ENCODE results near the gene ALOX15B.
A peak's percentile ranks its signal among the peaks of the same experiment; 100 is the strongest.

The ALOX15B gene

DNA sequence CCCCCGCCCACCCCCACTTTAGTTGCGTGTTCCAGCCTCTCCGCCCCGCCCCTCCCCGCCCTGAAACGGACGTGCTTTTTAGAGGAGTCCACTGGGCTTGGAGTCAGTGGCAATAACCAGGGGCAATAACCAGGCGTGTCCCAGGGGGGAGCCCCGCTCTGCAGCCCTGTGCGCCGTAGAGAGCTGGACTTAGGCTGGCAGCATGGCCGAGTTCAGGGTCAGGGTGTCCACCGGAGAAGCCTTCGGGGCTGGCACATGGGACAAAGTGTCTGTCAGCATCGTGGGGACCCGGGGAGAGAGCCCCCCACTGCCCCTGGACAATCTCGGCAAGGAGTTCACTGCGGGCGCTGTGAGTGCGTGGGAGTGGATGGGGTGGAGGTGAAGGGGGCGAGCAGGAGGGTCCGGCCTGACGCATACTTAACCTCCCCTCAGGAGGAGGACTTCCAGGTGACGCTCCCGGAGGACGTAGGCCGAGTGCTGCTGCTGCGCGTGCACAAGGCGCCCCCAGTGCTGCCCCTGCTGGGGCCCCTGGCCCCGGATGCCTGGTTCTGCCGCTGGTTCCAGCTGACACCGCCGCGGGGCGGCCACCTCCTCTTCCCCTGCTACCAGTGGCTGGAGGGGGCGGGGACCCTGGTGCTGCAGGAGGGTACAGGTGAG is at the start of gene ALOX15B:
Gene ALOX15B (plus strand): TSS at position 106 of the 657 bp plus-strand sequence. CDS start 97 bp downstream, at position 203.
- no peak for DNase-seq

GRCh38 chr17:7989781-7990655 is 48.8 kb upstream of the ALOX15B start:
- peak; percentile 21 for DNase-seq

DNA sequence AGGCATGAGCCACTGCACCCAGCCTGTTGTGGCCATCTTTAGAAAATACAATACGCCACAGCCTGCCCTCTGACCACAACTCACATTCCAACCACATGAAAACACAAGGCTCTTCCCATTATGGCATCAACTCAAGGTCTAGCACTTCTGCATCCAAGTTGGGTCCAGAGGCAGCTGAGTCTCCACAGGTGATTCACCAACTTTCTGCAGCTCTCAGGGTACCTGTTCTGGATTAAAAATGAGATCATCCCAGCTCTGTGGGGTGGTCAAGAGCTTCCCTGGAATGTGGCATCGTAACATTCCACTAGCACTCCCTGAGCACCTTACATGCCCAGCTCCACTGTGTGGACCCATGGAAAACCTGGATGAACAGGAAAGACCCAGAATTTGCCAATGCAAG is 46.3 kb upstream of the ALOX15B start:
- DNase-seq, result peak; percentile 42

- no peak for DNase-seq
Measured at GRCh38 chr17:7992924-7993323, 45.9 kb upstream of the ALOX15B start.

DNA sequence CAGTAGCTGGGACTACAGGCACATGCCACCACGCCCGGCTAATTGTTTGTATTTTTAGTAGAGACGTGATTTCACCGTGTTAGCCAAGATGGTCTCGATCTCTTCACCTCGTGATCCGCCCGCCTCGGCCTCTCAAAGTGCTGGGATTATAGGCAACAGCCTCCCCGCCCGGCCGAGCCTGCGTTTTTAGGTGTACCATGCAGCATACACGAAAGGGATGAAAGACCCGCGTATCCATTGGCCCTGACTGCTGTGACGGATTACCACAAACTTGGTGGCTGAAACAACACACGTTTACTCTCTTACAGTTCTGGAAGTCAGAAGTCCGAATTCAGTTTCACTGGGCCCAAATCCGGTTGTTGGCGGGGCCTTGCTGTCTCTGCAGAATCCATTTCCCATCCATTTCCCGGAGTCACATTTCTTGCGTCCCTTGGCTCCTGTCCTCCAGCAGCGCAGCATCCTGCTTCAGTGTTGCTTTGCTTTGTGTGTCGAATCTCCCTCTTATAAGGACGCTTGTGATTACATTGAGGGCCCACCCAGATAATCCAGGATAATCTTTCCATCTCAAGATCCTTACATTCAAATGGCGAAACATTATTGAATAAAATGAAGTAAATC is 44.8 kb upstream of the ALOX15B start:
- DNase-seq, result no peak

DNA sequence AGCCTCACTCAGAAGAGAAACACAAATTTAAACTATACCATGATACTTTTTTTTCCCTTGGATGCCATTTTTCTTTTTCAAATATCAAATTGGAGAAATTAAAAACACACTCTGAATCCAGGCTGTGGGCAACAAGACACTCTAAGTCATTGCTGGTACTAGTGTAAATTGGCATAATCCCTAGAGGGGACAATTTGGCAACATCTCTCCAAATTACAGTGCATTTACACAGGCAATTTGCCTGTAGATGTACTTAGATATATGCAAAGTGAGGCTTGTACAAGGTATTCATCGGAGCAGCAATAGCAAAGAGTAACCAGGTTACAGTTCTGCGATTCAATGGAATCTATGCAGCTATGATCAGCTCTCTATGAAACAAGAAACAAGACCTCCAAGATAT is 43.1 kb upstream of the ALOX15B start:
- no peak for DNase-seq

- peak; percentile 29 for DNase-seq
Measured at GRCh38 chr17:7997186-7997585, 41.7 kb upstream of the ALOX15B start.

- no peak for DNase-seq
Measured at GRCh38 chr17:8001976-8002720, 36.7 kb upstream of the ALOX15B start, which contains the start of gene GUCY2D. Gene GUCY2D, plus strand, starts transcription at chr17:8002615. Its CDS starts 433 bp downstream, at chr17:8003048.

DNA sequence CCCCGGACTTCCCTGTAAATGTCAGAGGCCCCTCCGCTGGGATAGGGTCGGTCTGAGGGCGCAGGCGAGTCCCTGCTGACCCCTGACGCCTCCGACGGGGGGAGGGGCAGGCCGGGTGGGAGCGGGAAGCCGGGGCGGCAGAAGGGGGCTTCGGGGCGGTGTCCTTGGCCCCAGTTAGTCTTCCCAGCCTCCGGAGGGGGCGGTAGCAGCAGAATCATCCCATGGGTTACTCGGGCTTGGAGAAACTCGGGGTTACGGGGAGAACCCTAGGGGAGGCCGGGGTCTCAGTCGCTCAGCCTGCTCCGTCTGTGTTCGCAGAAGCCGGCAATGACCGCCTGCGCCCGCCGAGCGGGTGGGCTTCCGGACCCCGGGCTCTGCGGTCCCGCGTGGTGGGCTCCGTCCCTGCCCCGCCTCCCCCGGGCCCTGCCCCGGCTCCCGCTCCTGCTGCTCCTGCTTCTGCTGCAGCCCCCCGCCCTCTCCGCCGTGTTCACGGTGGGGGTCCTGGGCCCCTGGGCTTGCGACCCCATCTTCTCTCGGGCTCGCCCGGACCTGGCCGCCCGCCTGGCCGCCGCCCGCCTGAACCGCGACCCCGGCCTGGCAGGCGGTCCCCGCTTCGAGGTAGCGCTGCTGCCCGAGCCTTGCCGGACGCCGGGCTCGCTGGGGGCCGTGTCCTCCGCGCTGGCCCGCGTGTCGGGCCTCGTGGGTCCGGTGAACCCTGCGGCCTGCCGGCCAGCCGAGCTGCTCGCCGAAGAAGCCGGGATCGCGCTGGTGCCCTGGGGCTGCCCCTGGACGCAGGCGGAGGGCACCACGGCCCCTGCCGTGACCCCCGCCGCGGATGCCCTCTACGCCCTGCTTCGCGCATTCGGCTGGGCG is 35.9 kb upstream of the ALOX15B start:
- DNase-seq, result no peak

- DNase-seq, result no peak
Measured at GRCh38 chr17:8003594-8004181, 35.2 kb upstream of the ALOX15B start.

GRCh38 chr17:8004899-8005298 is 34.0 kb upstream of the ALOX15B start:
- DNase-seq, result peak; percentile 59

GRCh38 chr17:8005357-8005756 is 33.5 kb upstream of the ALOX15B start:
- DNase-seq, result peak; percentile 7

GRCh38 chr17:8005967-8006730 is 32.7 kb upstream of the ALOX15B start:
- no peak for DNase-seq

- DNase-seq, result no peak
Measured at GRCh38 chr17:8006836-8007680, 31.8 kb upstream of the ALOX15B start.

DNA sequence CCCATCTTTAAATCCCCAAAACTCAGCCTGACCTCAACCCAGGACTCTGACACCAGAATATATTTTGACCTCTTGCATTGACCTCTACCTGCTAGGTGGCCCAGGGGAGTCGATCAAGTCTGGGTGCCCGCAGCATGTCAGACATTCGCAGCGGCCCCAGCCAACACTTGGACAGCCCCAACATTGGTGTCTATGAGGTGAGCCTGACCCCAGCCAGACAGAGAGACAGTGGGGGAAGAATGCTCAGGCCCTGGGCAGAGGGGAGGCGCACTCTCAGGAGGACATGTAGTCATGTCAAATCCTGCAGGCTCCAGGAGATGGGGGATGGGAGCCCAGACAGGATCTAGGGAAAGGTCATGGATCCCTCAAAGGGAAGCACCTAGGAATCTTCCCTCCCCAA is 31.0 kb upstream of the ALOX15B start:
- DNase-seq, result no peak

DNA sequence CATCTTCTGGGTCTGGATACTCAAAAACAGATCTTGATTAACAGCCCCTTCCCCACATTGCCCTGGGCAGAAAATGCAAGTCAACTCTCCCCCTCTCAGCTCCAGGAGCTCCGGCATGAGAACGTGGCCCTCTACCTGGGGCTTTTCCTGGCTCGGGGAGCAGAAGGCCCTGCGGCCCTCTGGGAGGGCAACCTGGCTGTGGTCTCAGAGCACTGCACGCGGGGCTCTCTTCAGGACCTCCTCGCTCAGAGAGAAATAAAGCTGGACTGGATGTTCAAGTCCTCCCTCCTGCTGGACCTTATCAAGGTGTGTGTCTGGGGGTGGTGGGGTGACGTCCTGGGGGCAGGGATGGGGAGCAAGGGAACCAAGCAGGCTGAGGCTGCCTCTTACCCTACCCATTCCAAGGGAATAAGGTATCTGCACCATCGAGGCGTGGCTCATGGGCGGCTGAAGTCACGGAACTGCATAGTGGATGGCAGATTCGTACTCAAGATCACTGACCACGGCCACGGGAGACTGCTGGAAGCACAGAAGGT is 26.7 kb upstream of the ALOX15B start:
- DNase-seq, result no peak

- no peak for DNase-seq
Measured at GRCh38 chr17:8012996-8013640, 25.7 kb upstream of the ALOX15B start.

GRCh38 chr17:8013731-8014557 is 24.9 kb upstream of the ALOX15B start:
- no peak for DNase-seq
